ENCODE measurements around the gene ENTHD1.

DNA sequence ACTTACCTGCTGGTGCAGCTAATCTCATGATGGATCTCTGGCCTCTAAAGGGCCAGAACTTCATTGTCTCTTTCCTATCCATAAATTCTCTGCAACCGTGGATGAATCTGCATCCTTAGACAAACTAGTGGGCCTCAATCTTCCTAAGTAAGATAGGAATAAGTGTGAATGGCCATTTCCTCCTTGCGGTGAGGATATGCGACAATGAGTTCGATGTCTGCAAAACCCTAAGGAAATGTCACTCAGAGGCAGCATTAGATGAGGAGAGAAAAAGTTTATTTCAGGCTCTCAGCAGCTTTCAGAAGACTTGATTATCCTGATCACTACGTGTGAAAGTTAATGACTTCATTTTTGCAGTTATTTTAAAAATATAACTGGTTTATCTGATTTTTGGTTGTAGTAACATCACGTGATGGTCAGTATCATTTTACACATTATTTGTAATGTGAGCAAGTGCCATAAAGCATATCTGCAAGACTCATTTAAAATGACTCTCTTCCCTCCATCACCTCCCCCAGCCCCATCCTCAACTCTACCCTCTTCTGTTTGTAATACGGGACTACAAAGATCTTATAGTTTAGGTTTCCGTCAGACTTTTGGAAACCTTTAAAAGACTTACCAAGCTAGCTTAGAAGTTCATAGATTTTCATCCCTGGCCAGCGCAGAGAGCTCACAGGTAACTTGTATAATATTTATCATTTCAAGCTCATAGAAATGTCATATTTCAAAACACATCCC, 17.5 kb upstream of the ENTHD1 start:
- TF ChIP-seq, protein P1, sequence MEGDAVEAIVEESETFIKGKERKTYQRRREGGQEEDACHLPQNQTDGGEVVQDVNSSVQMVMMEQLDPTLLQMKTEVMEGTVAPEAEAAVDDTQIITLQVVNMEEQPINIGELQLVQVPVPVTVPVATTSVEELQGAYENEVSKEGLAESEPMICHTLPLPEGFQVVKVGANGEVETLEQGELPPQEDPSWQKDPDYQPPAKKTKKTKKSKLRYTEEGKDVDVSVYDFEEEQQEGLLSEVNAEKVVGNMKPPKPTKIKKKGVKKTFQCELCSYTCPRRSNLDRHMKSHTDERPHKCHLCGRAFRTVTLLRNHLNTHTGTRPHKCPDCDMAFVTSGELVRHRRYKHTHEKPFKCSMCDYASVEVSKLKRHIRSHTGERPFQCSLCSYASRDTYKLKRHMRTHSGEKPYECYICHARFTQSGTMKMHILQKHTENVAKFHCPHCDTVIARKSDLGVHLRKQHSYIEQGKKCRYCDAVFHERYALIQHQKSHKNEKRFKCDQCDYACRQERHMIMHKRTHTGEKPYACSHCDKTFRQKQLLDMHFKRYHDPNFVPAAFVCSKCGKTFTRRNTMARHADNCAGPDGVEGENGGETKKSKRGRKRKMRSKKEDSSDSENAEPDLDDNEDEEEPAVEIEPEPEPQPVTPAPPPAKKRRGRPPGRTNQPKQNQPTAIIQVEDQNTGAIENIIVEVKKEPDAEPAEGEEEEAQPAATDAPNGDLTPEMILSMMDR (IDR thresholded peaks at IDR 0.05; ENCODE audit: low read depth, low read length), result no peak
- TF ChIP-seq POLR2A (IDR thresholded peaks at IDR 0.05; ENCODE audit: extremely low read depth, insufficient read length) (no peak), MAX (IDR thresholded peaks at IDR 0.05; ENCODE audit: low read depth, low read length) (no peak)

Measured in NB4 (cell line).